ENCODE data around the gene HSPH1. TPM values are rescaled to one million over a fixed set of nuclear protein-coding genes. Genes with fewer than 3 reads are reported as not detected.

The HSPH1 gene
- total RNA-seq, 1 experiment from 2014 or later, result 315 TPM

GRCh38 chr13:31208559-31209122, 46.9 kb upstream of the HSPH1 start:
- peaks cover 42% of the 10 kb centered on the region for H3K4me1 ChIP-seq (ENCODE audit: insufficient read depth, low read length, poor library complexity, severe bottlenecking)
- no peaks in the 10 kb centered on the region for H3K27me3 ChIP-seq (replicated peaks; ENCODE audit: insufficient read depth, low read depth, low read length, poor library complexity)
- H3K36me3 ChIP-seq (ENCODE audit: insufficient read depth, low read length, poor library complexity, severe bottlenecking), result no peaks in the 10 kb centered on the region
- peak overlapping the region; percentile 20 for H3K4me3 ChIP-seq (ENCODE audit: low read depth, low read length, poor library complexity, severe bottlenecking)
- POLR2A ChIA-PET (ENCODE audit: low non-redundant PET), result no interaction called here
- H3K9me3 ChIP-seq (ENCODE audit: low read depth, low read length, poor library complexity, severe bottlenecking), result no peaks in the 10 kb centered on the region
- BruUV-seq (replicated peaks), result no TSS peak
- H3K27ac ChIP-seq (ENCODE audit: low read depth, low read length, poor library complexity, severe bottlenecking), result peak overlapping the region; percentile 62
- CTCF ChIA-PET, result no interaction called here
- DNase-seq (ENCODE audit: low spot score), result no peak
- intact Hi-C loops (cut with micrococcal nuclease; ENCODE audit: unreplicated experiment), result no loop called here
- TF ChIP-seq CTCF (conservative IDR thresholded peaks at IDR 0.05; ENCODE audit: low read depth, low read length) (no peak), EZH2 (IDR thresholded peaks at IDR 0.05; ENCODE audit: borderline replicate concordance, low read depth, low read length, poor library complexity, severe bottlenecking) (no peak)

- intact Hi-C loops (cut with micrococcal nuclease; ENCODE audit: unreplicated experiment), result no loop called here
- BruUV-seq (replicated peaks), result no TSS peak
- Histone ChIP-seq H3K27ac (ENCODE audit: low read depth, low read length, poor library complexity, severe bottlenecking) (no peak overlapping the region), H3K9me3 (ENCODE audit: low read depth, low read length, poor library complexity, severe bottlenecking) (no peaks in the 10 kb centered on the region), H3K27me3 (replicated peaks; ENCODE audit: insufficient read depth, low read depth, low read length, poor library complexity) (no peaks in the 10 kb centered on the region), H3K4me1 (ENCODE audit: insufficient read depth, low read length, poor library complexity, severe bottlenecking) (peaks cover 42% of the 10 kb centered on the region), H3K36me3 (ENCODE audit: insufficient read depth, low read length, poor library complexity, severe bottlenecking) (no peaks in the 10 kb centered on the region), H3K4me3 (ENCODE audit: low read depth, low read length, poor library complexity, severe bottlenecking) (no peak overlapping the region)
- POLR2A ChIA-PET (ENCODE audit: low non-redundant PET), result no interaction called here
- TF ChIP-seq CTCF (conservative IDR thresholded peaks at IDR 0.05; ENCODE audit: low read depth, low read length) (no peak), EZH2 (IDR thresholded peaks at IDR 0.05; ENCODE audit: borderline replicate concordance, low read depth, low read length, poor library complexity, severe bottlenecking) (no peak)
- DNase-seq (ENCODE audit: low spot score), result peak; percentile 36
- CTCF ChIA-PET, result no interaction called here
Observed at GRCh38 chr13:31207661-31208552, 46.2 kb upstream of the HSPH1 start.

- peaks cover 44% of the 10 kb centered on the region for H3K4me1 ChIP-seq (ENCODE audit: insufficient read depth, low read length, poor library complexity, severe bottlenecking)
- no peaks in the 10 kb centered on the region for H3K27me3 ChIP-seq (replicated peaks; ENCODE audit: insufficient read depth, low read depth, low read length, poor library complexity)
- H3K9me3 ChIP-seq (ENCODE audit: low read depth, low read length, poor library complexity, severe bottlenecking), result no peaks in the 10 kb centered on the region
- H3K4me3 ChIP-seq (ENCODE audit: low read depth, low read length, poor library complexity, severe bottlenecking), result no peak overlapping the region
- peak; percentile 47 for DNase-seq (ENCODE audit: low spot score)
- BruUV-seq (replicated peaks), result no TSS peak
- POLR2A ChIA-PET (ENCODE audit: low non-redundant PET), result no interaction called here
- CTCF ChIA-PET, result no interaction called here
- TF ChIP-seq EZH2 (IDR thresholded peaks at IDR 0.05; ENCODE audit: borderline replicate concordance, low read depth, low read length, poor library complexity, severe bottlenecking) (no peak), CTCF (conservative IDR thresholded peaks at IDR 0.05; ENCODE audit: low read depth, low read length) (no peak)
- H3K27ac ChIP-seq (ENCODE audit: low read depth, low read length, poor library complexity, severe bottlenecking), result no peak overlapping the region
- intact Hi-C loops (cut with micrococcal nuclease; ENCODE audit: unreplicated experiment), result no loop called here
- no peaks in the 10 kb centered on the region for H3K36me3 ChIP-seq (ENCODE audit: insufficient read depth, low read length, poor library complexity, severe bottlenecking)
Observed at GRCh38 chr13:31204592-31204991, 42.9 kb upstream of the HSPH1 start.
